Activated CD8-positive, alpha-beta T cell treated with anti-CD3 and anti-CD28 coated beads for 36 hours (primary cell): ENCODE data around the gene CCNT2. TPM values are rescaled to one million over a fixed set of nuclear protein-coding genes. Genes with fewer than 3 reads are reported as not detected.

ENCODE experiments used
- ATAC-seq: fragments of 200-7000 bp; cut with Tn5 transposase; one replicate; pipeline ENCODE4 v1.10.0; 2021; ENCODE audit warnings: mild to moderate bottlenecking, moderate library complexity
- CTCF ChIA-PET: fragments of 350-600 bp; sonication (Branson Sonifier 250); formaldehyde crosslinking; loops from one replicate; lab custom pipeline; 2021; ENCODE audit warnings: antibody characterized with exemption; lab: Charles Lee
- POLR2A ChIA-PET: fragments of 350-600 bp; sonication (Branson Sonifier 250); formaldehyde crosslinking; loops from one replicate; lab custom pipeline; 2021; ENCODE audit warnings: antibody characterized with exemption; lab: Charles Lee
- DNase-seq: peaks from one replicate; pipeline ENCODE4 v3.0.0-alpha.2; 2020
- H3K27ac Mint-ChIP-seq: one replicate; pipeline ENCODE4 v1.8.0; 2021; ENCODE audit warnings: mild to moderate bottlenecking, mixed read lengths
- H3K27me3 Mint-ChIP-seq: one replicate; pipeline ENCODE4 v1.8.0; 2021; ENCODE audit warnings: mixed read lengths
- H3K36me3 Mint-ChIP-seq: one replicate; pipeline ENCODE4 v1.8.0; 2021; ENCODE audit warnings: low read depth, mixed read lengths
- H3K4me1 Mint-ChIP-seq: one replicate; pipeline ENCODE4 v1.8.0; 2021; ENCODE audit warnings: low read depth, mixed read lengths
- H3K4me3 Mint-ChIP-seq: one replicate; pipeline ENCODE4 v1.8.0; 2021; ENCODE audit warnings: mild to moderate bottlenecking, moderate library complexity, mixed read lengths
- H3K9me3 Mint-ChIP-seq: one replicate; pipeline ENCODE4 v1.8.0; 2021; ENCODE audit warnings: mixed read lengths
- CTCF ChIP-seq: fragments of 200-600 bp; IDR thresholded peaks from one replicate; pipeline ENCODE4 v1.8.0; 2022; ENCODE audit warnings: antibody characterized with exemption, mild to moderate bottlenecking
- intact Hi-C: fragments of 100-400 bp; cut with micrococcal nuclease; formaldehyde crosslinking; loops from one replicate; pipeline ENCODE4 v1.10.0; 2022
- total RNA-seq, 2 experiments: library from RNA; stranded (reverse); gene quantifications; one replicate each; pipeline ENCODE4 v1.2.3, GENCODE V29; 2021

CCNT2 gene
- total RNA-seq, 2 experiments from 2014 or later: 30.5 to 32.1 TPM

GRCh38 chr2:134949981-134950708 lies 31.5 kb downstream of the CCNT2 start:
- Mint-ChIP-seq H3K27me3 (no peaks in the 10 kb centered on the region), H3K27ac (peak overlapping the region; percentile 42), H3K4me1 (peaks cover 42% of the 10 kb centered on the region), H3K9me3 (no peaks in the 10 kb centered on the region), H3K4me3 (no peak overlapping the region), H3K36me3 (peaks cover 63% of the 10 kb centered on the region)
- peak; percentile 30 for DNase-seq
- ATAC-seq: peak; percentile 70
- ChIA-PET CTCF (interaction anchor here (0.6 to 1.6 kb wide), 7 partner anchors 7 to 174 kb away, joined by 3 to 5 read pairs (median 3); no protein-coding TSS in a partner anchor), POLR2A (interaction anchor here (0.7 to 1.1 kb wide), 2 partner anchors 19 to 249 kb away, joined by 3 read pairs; no protein-coding TSS in a partner anchor)
- no peak for TF ChIP-seq CTCF
- intact Hi-C loops: no loop called here

- TF ChIP-seq CTCF: no peak
- no peak overlapping the region for H3K27ac Mint-ChIP-seq
- ChIA-PET CTCF (interaction anchor here (0.6 to 1.6 kb wide), 7 partner anchors 8 to 175 kb away, joined by 3 to 5 read pairs (median 3); no protein-coding TSS in a partner anchor), POLR2A (interaction anchor here (0.7 to 1.1 kb wide), 2 partner anchors 20 to 248 kb away, joined by 3 read pairs; no protein-coding TSS in a partner anchor)
- no peak overlapping the region for H3K4me3 Mint-ChIP-seq
- no peaks in the 10 kb centered on the region for H3K27me3 Mint-ChIP-seq
- intact Hi-C loops: no loop called here
- DNase-seq (no peak), ATAC-seq (no peak)
- peaks cover 57% of the 10 kb centered on the region for H3K36me3 Mint-ChIP-seq
- peaks cover 37% of the 10 kb centered on the region for H3K4me1 Mint-ChIP-seq
- H3K9me3 Mint-ChIP-seq: no peaks in the 10 kb centered on the region
Measured at GRCh38 chr2:134950886-134951285, 32.3 kb downstream of the CCNT2 start.

- peaks cover 54% of the 10 kb centered on the region for H3K36me3 Mint-ChIP-seq
- no peak overlapping the region for H3K4me3 Mint-ChIP-seq
- H3K9me3 Mint-ChIP-seq: no peaks in the 10 kb centered on the region
- ATAC-seq (no peak), DNase-seq (no peak)
- POLR2A ChIA-PET: no interaction called here
- TF ChIP-seq CTCF: no peak
- intact Hi-C loops: no loop called here
- H3K4me1 Mint-ChIP-seq: peaks cover 34% of the 10 kb centered on the region
- H3K27me3 Mint-ChIP-seq: no peaks in the 10 kb centered on the region
- CTCF ChIA-PET: no interaction called here
- no peak overlapping the region for H3K27ac Mint-ChIP-seq
Measured at GRCh38 chr2:134952608-134953007, 34.0 kb downstream of the CCNT2 start.

GRCh38 chr2:134954065-134954464 lies 35.4 kb downstream of the CCNT2 start:
- ATAC-seq (no peak), DNase-seq (no peak)
- intact Hi-C loops: no loop called here
- ChIA-PET POLR2A (no interaction called here), CTCF (no interaction called here)
- H3K9me3 Mint-ChIP-seq: no peaks in the 10 kb centered on the region
- peaks cover 47% of the 10 kb centered on the region for H3K36me3 Mint-ChIP-seq
- H3K4me3 Mint-ChIP-seq: no peak overlapping the region
- no peaks in the 10 kb centered on the region for H3K27me3 Mint-ChIP-seq
- peaks cover 26% of the 10 kb centered on the region for H3K4me1 Mint-ChIP-seq
- no peak for TF ChIP-seq CTCF
- H3K27ac Mint-ChIP-seq: peak overlapping the region; percentile 49

- Mint-ChIP-seq H3K36me3 (peaks cover 38% of the 10 kb centered on the region), H3K4me1 (peaks cover 13% of the 10 kb centered on the region), H3K27ac (no peak overlapping the region), H3K9me3 (no peaks in the 10 kb centered on the region), H3K27me3 (no peaks in the 10 kb centered on the region), H3K4me3 (no peak overlapping the region)
- ATAC-seq (no peak), DNase-seq (no peak)
- CTCF ChIA-PET: no interaction called here
- POLR2A ChIA-PET: no interaction called here
- TF ChIP-seq CTCF: no peak
- intact Hi-C loops: no loop called here
Measured at GRCh38 chr2:134955744-134956143, 37.1 kb downstream of the CCNT2 start.
